Uterus (tissue), 2 donors: ENCODE measurements around the gene SOS2.

Experiments
- CTCF ChIP-seq, 4 experiments: fragments of 200-600 bp in 2 of 4; fragments of 450-650 bp in 2 of 4; sonication (generic) in 2 of 4; IDR thresholded peaks; one replicate each; pipeline ENCODE4 v1.5.1; 2016 to 2019; ENCODE audit warnings: antibody characterized with exemption in 4 of 4, mild to moderate bottlenecking in 2 of 4, moderate library complexity in 1 of 4
- POLR2A ChIP-seq, 2 donors: fragments of 450-650 bp; IDR thresholded peaks; one replicate each; pipeline ENCODE4 v1.6.1; 2016; ENCODE audit warnings: antibody characterized with exemption in 2 of 2, mild to moderate bottlenecking in 1 of 2, moderate library complexity in 1 of 2

GRCh38 chr14:50210074-50210473, 21.3 kb downstream of the SOS2 start:
- no peak for TF ChIP-seq POLR2A (IDR thresholded peaks at IDR 0.05)
- TF ChIP-seq CTCF (IDR thresholded peaks at IDR 0.05): no peak
